Measurements from ENCODE around the gene HRNR.
"Not testable (repeated sequence)": the region's sequence is repeated elsewhere in the genome, so short reads cannot be mapped to it uniquely, and the experiment has no call there.

The HRNR gene

DNA sequence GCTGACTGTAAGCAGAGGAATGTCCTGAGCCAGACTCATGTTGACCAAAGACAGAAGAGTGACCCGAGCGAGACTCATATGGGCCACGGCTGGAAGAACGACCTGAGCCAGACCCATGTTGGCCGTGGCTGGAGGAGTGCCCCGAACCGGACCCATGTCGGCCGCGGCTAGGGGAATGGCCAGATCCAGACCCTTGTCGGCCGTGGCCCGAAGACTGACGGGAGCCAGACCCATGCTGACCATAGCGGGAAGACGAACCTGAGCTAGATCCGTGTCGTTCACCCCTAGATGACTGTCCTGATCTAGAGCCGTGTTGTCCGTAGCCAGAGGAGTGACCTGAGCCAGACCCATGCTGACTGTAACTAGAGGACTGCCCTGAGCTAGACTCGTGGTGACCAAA lies 9.1 kb downstream of the HRNR start:
- H3K4me1 ChIP-seq (ENCODE audit: insufficient read depth, low read length); H3K9ac ChIP-seq (ENCODE audit: low read depth, low read length); H3K9me3 ChIP-seq (ENCODE audit: control insufficient read depth, insufficient read depth, low read length); H3K36me3 ChIP-seq (ENCODE audit: insufficient read depth, low read length): not testable (repeated sequence)

DNA sequence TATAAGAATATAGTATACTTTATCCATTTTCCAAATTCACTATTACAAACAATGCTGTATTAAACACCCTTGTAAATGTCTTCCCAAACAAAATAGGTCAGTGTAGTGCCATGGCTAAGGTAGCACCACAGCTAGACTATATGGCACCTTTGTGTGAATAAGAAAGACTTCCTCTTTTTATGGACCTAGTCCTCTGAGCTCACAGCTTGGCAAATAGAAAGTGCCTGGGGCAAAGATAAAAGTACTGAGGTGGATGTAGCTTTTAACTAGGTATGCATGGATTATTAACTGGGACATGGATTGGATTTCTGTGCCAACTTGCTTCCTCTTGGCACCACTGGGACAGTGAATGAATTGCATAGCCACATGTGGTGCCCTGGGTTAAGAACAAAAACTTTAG lies 25.0 kb downstream of the HRNR start:
- Histone ChIP-seq H3K4me1 (ENCODE audit: insufficient read depth, low read length) (no peaks in the 10 kb centered on the region), H3K9me3 (ENCODE audit: control insufficient read depth, insufficient read depth, low read length) (no peaks in the 10 kb centered on the region; the same call in 1 of the 2 replicates), H3K36me3 (ENCODE audit: insufficient read depth, low read length) (no peaks in the 10 kb centered on the region), H3K9ac (ENCODE audit: low read depth, low read length) (no peak overlapping the region)

DNA sequence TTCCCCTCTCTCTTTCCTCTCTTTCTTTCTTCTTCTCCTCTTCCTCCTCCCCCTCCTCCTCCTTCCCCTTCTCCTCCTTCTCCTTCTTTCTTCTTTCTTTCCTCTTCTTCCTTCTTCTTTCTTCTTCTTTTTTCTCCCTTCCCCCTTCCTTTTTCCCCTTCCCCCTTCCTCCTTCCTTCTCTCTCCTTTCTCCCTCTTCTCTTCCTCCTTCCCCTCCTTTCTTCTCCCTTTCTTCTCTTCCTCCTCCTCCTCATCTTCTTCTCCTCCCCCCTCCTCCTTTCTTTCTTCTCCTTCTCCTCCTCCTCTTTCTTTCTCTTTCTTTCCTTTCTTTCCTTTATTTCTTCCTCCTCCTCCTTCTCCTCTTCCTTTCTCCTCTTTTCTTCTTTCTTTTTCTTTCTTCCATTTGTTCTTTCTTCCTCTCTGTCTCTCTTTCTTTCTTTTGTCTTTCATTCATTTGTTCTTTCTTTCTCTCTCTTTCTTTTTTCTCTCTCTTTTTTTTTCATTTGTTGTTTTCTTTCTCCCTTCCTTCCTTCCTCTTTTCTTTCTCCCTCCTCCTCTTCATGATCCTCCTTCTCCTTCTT lies 26.5 kb downstream of the HRNR start:
- H3K36me3 ChIP-seq (ENCODE audit: insufficient read depth, low read length) = no peaks in the 10 kb centered on the region
- H3K9me3 ChIP-seq (ENCODE audit: control insufficient read depth, insufficient read depth, low read length) = no peaks in the 10 kb centered on the region; the same call in 1 of the 2 replicates
- H3K9ac ChIP-seq (ENCODE audit: low read depth, low read length) = no peak overlapping the region
- no peaks in the 10 kb centered on the region for H3K4me1 ChIP-seq (ENCODE audit: insufficient read depth, low read length)

DNA sequence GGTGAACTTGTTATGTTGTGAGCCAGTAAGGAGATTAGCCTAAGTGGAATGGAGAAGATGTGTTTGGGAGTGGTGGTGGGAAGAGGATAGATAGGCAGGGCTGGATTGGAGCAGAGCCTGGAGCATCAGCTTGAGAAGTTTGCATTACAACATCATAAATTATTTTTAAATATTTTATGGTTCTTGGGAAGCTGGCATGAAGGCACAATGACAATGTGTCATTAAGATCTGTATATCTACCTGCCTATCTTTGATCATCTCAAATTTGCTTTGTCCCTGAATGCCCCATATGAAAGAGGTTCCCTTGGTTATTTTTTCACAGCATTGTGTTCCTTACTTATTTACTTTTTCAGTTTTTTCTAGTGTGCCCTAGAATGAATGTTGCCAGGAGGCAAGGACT lies 32.3 kb downstream of the HRNR start:
- Histone ChIP-seq H3K9me3 (ENCODE audit: control insufficient read depth, insufficient read depth, low read length) (no peaks in the 10 kb centered on the region), H3K36me3 (ENCODE audit: insufficient read depth, low read length) (no peaks in the 10 kb centered on the region), H3K4me1 (ENCODE audit: insufficient read depth, low read length) (no peaks in the 10 kb centered on the region), H3K9ac (ENCODE audit: low read depth, low read length) (no peak overlapping the region)

DNA sequence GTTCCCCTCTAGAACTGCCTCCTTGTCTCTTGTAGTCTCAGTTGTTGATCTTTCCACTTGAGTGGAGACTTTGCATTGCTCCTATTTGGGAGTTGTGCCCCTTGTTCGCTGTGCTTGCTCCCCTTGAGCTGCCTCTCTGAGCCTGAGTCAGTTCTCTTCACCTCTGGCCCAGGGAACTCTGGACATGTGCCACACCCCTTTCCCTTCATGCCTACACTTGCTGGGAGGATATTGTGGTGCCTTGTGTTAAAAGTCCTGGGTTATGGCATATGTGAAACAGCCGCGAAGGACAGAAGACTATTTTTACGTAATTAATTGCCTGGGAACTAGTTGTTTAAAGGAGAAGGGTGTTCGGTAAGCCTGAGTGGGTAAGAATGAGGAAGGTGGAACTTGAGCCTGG lies 32.7 kb downstream of the HRNR start:
- no peaks in the 10 kb centered on the region for H3K36me3 ChIP-seq (ENCODE audit: insufficient read depth, low read length)
- H3K9me3 ChIP-seq (ENCODE audit: control insufficient read depth, insufficient read depth, low read length) = no peaks in the 10 kb centered on the region
- H3K4me1 ChIP-seq (ENCODE audit: insufficient read depth, low read length) = no peaks in the 10 kb centered on the region
- no peak overlapping the region for H3K9ac ChIP-seq (ENCODE audit: low read depth, low read length)

DNA sequence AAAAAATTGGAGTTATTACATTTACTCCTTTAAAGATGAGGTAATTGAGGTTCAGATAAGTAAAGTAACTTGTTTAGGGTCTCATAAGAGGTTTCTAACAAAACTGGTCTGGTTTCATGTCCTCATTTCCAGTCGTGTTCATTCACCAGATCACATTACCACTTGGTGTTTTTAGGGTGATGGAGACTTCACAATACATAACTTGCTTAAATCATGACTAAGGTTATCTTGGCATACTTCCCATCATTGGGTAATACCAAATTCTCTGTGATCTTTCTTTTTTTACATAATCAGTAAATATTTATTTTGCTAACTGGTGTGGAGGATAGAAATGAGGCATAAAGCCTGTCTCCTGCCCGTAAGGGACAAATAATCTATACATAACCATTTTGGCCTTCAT lies 33.4 kb downstream of the HRNR start:
- Histone ChIP-seq H3K4me1 (ENCODE audit: insufficient read depth, low read length) (no peaks in the 10 kb centered on the region), H3K9ac (ENCODE audit: low read depth, low read length) (no peak overlapping the region), H3K9me3 (ENCODE audit: control insufficient read depth, insufficient read depth, low read length) (no peaks in the 10 kb centered on the region), H3K36me3 (ENCODE audit: insufficient read depth, low read length) (no peaks in the 10 kb centered on the region)

DNA sequence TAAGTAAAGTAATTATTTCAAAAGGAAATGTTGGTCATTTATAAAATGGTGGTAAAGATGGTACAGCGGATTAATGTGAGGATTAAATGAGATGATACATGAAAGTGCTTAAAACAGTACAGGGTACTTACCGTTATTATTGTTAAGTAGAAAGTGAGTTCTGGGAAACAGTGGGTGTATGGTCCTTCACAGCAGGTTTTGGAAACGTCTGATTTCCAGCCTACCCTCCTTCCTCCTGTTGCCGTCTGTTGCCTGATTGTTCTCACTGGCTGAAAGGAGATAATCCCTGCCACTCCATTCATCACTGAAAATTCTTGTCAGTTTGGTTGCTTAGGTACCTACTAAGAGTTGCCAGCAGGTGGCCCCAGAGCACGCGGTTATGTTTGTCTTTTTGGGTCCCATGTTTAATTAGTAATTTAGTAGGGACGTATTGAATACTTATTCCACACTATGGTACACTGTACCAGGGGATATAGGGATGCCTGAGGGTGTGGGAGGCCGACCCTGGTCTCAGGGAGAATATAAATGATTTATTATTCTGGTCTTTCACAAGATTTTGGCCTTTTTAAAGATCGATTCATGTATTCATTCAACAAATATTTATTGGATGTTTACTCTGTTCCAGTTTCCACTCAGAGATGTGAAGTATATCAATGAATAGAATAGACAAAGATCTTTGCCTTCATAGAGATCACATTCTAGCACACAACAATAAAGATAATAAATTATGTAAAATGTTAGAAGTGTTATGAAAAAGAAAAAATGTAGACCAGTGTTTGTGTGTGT lies 34.1 kb downstream of the HRNR start:
- no peak overlapping the region for H3K9ac ChIP-seq (ENCODE audit: low read depth, low read length)
- H3K36me3 ChIP-seq (ENCODE audit: insufficient read depth, low read length) = no peaks in the 10 kb centered on the region
- H3K4me1 ChIP-seq (ENCODE audit: insufficient read depth, low read length) = no peaks in the 10 kb centered on the region
- H3K9me3 ChIP-seq (ENCODE audit: control insufficient read depth, insufficient read depth, low read length) = no peaks in the 10 kb centered on the region

DNA sequence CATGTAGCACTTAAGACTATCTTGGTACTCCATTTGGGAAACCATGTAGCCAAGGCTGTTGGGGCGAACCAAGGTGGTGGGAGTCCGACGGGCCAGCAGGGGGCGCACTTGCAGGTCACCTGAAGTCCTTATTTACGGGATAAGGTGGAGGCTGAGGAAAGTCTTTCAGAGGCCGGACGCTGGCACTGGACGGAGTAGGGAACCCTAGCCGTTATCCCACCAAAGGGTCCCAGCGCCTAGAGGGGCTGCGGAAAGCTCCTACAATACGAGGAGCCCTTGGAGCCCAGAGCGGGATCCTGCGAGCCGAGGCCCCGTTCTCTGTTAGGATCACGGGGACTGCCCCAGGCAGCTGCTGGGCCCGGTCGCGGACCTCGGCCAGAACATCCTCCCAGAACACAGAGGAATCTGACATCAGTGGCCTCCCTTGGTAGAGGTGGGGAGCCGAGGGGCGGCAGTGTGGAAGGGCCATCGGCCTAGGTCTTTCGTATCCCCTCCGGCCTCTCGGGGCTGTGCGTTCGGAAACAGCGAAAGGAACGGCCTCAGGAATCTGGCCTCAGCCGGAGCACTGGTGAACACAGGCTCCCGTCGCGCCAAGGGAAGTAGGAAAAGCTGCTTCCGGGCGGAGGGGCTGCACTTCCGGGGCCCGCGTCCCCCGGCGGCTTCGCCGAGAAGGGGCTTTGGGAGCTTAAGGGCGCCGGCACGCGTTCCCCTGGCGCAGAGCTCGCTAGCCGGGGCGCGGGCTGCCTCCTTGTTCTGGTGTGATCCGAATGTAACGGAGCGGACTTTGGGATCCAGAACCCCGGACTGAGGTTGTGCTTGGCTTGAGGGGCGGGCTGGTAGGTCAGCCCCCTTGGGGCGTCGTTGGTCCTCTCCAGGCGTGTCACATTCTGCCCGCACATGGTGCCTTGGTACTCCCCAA lies 35.1 kb downstream of the HRNR start:
- H3K9ac ChIP-seq (ENCODE audit: low read depth, low read length) = no peak overlapping the region
- no peaks in the 10 kb centered on the region for H3K36me3 ChIP-seq (ENCODE audit: insufficient read depth, low read length)
- H3K4me1 ChIP-seq (ENCODE audit: insufficient read depth, low read length) = no peaks in the 10 kb centered on the region
- H3K9me3 ChIP-seq (ENCODE audit: control insufficient read depth, insufficient read depth, low read length) = no peaks in the 10 kb centered on the region

DNA sequence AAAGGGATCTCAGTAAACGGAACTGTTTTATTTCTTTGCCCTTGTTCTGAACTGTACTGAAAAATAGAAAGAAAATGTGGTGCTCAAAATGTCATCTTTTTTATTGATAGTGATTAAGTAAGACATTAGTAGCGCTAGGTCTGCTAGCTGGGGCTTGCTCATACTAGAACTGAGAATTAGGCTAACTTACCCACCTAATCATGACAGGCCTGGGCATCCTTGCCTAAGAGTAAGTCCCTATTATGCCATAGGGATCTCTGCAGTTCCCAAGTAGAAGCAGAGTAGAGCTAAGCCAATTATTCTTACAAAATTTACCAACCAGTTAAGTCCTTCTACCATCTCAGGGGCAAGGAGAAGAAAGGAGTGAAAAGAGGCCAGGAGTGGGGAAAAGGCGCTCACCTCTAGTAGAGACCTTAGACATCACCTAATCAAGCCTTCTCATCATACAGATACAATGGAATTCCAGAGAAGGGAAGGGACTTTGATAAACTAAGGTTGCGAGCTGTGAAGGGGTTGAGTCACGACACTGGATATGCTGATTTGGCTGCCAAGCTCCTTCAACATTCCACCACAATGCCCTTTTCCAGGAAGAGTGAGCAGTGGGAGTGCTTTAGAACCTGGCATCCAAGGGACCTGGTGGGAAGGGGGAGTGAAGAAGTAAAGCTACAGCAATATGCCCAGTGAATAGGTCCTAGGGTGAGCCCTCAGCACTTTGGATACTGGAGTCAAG lies 37.3 kb downstream of the HRNR start:
- H3K9ac ChIP-seq (ENCODE audit: low read depth, low read length) = no peak overlapping the region
- H3K36me3 ChIP-seq (ENCODE audit: insufficient read depth, low read length) = no peaks in the 10 kb centered on the region
- H3K4me1 ChIP-seq (ENCODE audit: insufficient read depth, low read length) = no peaks in the 10 kb centered on the region
- no peaks in the 10 kb centered on the region for H3K9me3 ChIP-seq (ENCODE audit: control insufficient read depth, insufficient read depth, low read length)

DNA sequence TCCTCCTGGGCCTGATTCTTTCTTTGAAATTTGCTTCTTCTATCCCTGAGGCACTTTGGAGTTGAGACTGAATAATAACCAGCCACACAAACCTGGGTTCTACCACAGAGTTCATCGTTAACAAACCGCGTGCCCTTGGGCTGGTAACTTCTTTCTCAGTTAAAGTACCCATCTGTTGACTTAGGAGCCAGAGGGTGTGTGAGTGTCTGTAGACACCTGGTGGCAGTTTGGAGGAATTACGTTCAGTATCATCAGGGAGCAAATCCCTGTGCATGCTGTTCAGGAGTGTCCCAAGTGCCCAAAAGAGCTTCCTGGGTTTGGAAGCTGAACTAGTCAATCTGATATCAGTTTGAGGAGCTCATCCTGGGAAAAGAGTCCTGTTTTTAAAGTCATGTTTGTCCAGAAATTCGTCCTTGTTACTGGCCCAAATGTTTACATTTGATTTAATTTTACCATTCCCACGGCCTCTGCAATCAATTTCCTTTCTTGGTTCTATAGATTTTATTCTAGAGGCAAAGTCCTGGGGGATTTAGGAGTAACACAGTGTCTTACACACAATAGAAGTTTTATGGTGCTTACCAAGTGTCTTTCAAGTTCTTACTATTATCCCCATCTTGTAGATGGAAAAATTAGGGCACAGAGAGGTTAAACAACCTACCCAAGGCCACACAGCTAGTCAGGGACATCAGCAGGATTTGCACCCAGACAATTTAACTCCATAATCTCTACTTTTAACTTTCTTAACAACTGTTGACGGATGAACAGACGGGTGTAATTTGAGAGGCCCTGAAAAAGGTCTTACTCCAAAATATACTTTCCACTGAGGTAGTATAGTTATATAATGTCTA lies 38.2 kb downstream of the HRNR start:
- no peaks in the 10 kb centered on the region for H3K36me3 ChIP-seq (ENCODE audit: insufficient read depth, low read length)
- no peaks in the 10 kb centered on the region for H3K4me1 ChIP-seq (ENCODE audit: insufficient read depth, low read length)
- no peak overlapping the region for H3K9ac ChIP-seq (ENCODE audit: low read depth, low read length)
- no peaks in the 10 kb centered on the region for H3K9me3 ChIP-seq (ENCODE audit: control insufficient read depth, insufficient read depth, low read length)

DNA sequence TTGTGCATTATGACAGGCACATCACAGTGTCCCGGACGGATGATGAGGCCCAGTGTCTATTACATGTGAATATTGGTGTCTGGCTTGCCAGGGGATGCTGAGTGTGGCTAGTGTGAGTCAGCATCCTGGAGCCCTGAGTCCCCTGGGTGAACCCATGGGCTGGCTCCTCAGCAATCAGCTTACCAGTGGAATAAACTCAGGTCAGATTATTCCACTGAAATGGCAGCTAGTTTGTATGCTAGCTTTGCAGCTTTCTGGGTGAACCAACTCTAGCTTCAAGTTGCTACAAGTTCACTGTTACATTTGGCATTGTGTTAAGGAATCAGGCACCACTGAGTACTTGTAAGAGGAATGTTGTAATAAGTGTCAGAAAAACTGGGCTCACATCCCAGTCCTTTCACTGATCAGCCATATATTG lies 41.0 kb downstream of the HRNR start:
- no peak overlapping the region for H3K9ac ChIP-seq (ENCODE audit: low read depth, low read length)
- no peaks in the 10 kb centered on the region for H3K36me3 ChIP-seq (ENCODE audit: insufficient read depth, low read length)
- H3K9me3 ChIP-seq (ENCODE audit: control insufficient read depth, insufficient read depth, low read length) = no peaks in the 10 kb centered on the region
- H3K4me1 ChIP-seq (ENCODE audit: insufficient read depth, low read length) = no peaks in the 10 kb centered on the region

DNA sequence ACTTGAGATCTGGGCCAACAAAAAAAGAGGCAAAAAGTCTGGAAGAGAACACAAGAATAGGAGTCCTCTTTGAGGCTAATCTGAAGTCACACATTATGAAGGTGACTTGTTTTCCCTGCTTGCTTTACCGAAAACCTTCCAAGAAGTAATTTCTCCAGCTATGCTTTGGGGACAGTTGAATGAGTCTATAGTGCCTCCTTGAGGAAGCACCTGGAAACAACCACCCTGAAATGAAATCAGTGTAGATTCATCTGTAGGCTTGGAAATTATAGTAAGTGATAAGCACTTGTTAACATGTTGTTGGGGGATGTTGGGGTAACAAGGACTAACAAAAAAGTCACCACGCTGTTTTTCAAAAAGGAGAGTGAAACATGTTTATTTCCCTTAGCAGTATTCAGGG lies 41.6 kb downstream of the HRNR start:
- H3K9me3 ChIP-seq (ENCODE audit: control insufficient read depth, insufficient read depth, low read length) = no peaks in the 10 kb centered on the region
- no peaks in the 10 kb centered on the region for H3K4me1 ChIP-seq (ENCODE audit: insufficient read depth, low read length)
- H3K9ac ChIP-seq (ENCODE audit: low read depth, low read length) = no peak overlapping the region
- H3K36me3 ChIP-seq (ENCODE audit: insufficient read depth, low read length) = no peaks in the 10 kb centered on the region

DNA sequence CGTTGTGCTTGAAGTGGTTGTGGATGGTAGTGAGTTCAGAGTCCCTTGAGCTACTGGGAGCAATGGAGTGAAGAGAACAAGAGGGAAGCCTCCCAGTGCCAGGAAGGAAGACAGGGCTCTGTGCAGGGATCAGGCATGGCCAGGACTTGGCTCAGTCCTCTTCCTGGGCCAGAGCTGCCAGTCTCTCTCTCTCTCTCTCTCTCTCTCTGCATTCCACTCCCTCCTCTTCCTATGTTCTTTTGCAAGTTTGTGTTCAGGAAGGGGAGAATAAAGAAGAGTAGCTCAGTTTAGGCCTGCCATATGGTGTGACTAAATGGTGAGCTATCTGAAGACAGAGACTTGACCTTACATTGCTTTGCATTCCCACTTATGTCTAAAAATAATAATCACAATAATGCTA lies 44.4 kb downstream of the HRNR start:
- Histone ChIP-seq H3K9ac (ENCODE audit: low read depth, low read length) (no peak overlapping the region), H3K36me3 (ENCODE audit: insufficient read depth, low read length) (no peaks in the 10 kb centered on the region), H3K9me3 (ENCODE audit: control insufficient read depth, insufficient read depth, low read length) (no peaks in the 10 kb centered on the region), H3K4me1 (ENCODE audit: insufficient read depth, low read length) (no peaks in the 10 kb centered on the region)

All from ES-I3 (cell line).